Upper lobe of right lung (tissue), 1 donor: ENCODE results near the gene HLCS. TPM values are rescaled to one million over a fixed set of nuclear protein-coding genes. Genes with fewer than 3 reads are reported as not detected.

Experiments
- ATAC-seq: fragments of 200-7000 bp; cut with Tn5 transposase; one replicate; pipeline ENCODE4 v1.9.1; 2020; ENCODE audit warnings: mild to moderate bottlenecking, moderate library complexity
- DNase-seq: peaks from one replicate; pipeline ENCODE4 v3.0.0-alpha.2; 2020
- H3K27ac ChIP-seq: fragments of 200-600 bp; one replicate; pipeline ENCODE4 v1.8.0; 2022
- H3K27me3 ChIP-seq: fragments of 200-600 bp; one replicate; pipeline ENCODE4 v1.8.0; 2022; ENCODE audit warnings: mild to moderate bottlenecking
- H3K36me3 ChIP-seq: fragments of 200-600 bp; one replicate; pipeline ENCODE4 v1.8.0; 2022
- H3K4me1 ChIP-seq: fragments of 200-600 bp; one replicate; pipeline ENCODE4 v1.8.0; 2022
- H3K4me3 ChIP-seq: fragments of 200-600 bp; one replicate; pipeline ENCODE4 v1.8.0; 2022; ENCODE audit warnings: mild to moderate bottlenecking
- H3K9me3 ChIP-seq: fragments of 200-600 bp; one replicate; pipeline ENCODE4 v1.8.0; 2022
- intact Hi-C: fragments of 100-400 bp; cut with DNase I; formaldehyde crosslinking; loops from one replicate; pipeline ENCODE4 v1.11.0; 2022
- total RNA-seq: library from RNA; stranded (reverse); fragmentation: NEBNext Ultra II Directional; extraction: Animal tissue kit (Norgen Biotek cat#: 25700); gene quantifications from one replicate; pipeline ENCODE4 v1.2.1, GENCODE V29; 2021
- TF ChIP-seq, protein P1 (sequence below): fragments of 200-600 bp; IDR thresholded peaks from one replicate; pipeline ENCODE4 v1.8.0; 2022; ENCODE audit warnings: antibody characterized with exemption
- donor health status: DM: no; HTN: yes; CAD: no; lungs with severe emphysema.

HLCS gene
- total RNA-seq, 1 donor from 2014 or later = 16.0 TPM

DNA sequence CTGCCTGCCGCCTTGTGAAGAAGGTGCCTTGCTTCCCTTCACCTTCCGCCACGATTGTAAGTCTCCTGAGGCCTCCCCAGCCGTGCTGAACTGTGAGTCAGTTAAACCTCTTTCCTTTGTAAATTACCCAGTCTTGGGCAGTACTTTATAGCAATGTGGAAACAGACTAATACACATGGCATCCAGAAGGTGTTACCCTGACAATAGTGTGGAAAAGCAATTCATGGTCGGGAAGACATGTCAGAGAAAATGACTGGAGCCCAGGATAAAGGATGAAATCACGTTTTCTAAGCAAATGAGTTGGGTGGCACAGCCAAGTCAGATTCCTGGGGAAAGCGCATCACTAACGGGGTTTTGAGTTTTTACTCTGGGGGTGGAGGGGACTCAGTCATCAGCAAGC, 76.4 kb downstream of the HLCS start:
- no peaks in the 10 kb centered on the region for H3K27me3 ChIP-seq
- no peak overlapping the region for H3K4me3 ChIP-seq
- peaks cover 6% of the 10 kb centered on the region for H3K36me3 ChIP-seq
- no peak for DNase-seq
- TF ChIP-seq, protein P1, sequence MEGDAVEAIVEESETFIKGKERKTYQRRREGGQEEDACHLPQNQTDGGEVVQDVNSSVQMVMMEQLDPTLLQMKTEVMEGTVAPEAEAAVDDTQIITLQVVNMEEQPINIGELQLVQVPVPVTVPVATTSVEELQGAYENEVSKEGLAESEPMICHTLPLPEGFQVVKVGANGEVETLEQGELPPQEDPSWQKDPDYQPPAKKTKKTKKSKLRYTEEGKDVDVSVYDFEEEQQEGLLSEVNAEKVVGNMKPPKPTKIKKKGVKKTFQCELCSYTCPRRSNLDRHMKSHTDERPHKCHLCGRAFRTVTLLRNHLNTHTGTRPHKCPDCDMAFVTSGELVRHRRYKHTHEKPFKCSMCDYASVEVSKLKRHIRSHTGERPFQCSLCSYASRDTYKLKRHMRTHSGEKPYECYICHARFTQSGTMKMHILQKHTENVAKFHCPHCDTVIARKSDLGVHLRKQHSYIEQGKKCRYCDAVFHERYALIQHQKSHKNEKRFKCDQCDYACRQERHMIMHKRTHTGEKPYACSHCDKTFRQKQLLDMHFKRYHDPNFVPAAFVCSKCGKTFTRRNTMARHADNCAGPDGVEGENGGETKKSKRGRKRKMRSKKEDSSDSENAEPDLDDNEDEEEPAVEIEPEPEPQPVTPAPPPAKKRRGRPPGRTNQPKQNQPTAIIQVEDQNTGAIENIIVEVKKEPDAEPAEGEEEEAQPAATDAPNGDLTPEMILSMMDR = no peak
- H3K27ac ChIP-seq = peak overlapping the region; percentile 47
- intact Hi-C loops = no loop called here
- H3K9me3 ChIP-seq = no peaks in the 10 kb centered on the region
- ATAC-seq = no peak
- H3K4me1 ChIP-seq = no peaks in the 10 kb centered on the region

DNA sequence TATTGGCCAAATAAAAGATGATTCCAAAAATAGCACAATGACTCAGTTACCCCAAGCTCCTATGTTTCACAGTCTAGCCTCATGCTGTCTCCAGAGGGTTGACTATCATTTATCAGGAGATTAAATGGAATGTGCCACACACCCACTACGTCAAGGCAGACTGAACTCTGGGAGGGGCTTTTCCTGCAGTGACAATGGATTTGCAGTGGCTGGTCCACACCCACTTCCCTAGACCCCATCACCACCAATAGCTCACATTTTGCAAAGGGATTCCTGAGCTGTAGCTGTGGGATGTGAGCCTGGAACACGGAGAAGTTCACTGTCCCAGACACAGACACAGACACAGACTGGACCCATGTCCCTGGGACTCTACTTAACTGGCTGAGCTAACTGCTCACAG, 77.1 kb downstream of the HLCS start:
- DNase-seq = no peak
- Histone ChIP-seq H3K27me3 (no peaks in the 10 kb centered on the region), H3K36me3 (peaks cover 6% of the 10 kb centered on the region), H3K27ac (peak overlapping the region; percentile 47), H3K4me3 (no peak overlapping the region), H3K4me1 (no peaks in the 10 kb centered on the region), H3K9me3 (no peaks in the 10 kb centered on the region)
- peak; percentile 51 for ATAC-seq
- intact Hi-C loops = no loop called here
- TF ChIP-seq, protein P1 = no peak

DNA sequence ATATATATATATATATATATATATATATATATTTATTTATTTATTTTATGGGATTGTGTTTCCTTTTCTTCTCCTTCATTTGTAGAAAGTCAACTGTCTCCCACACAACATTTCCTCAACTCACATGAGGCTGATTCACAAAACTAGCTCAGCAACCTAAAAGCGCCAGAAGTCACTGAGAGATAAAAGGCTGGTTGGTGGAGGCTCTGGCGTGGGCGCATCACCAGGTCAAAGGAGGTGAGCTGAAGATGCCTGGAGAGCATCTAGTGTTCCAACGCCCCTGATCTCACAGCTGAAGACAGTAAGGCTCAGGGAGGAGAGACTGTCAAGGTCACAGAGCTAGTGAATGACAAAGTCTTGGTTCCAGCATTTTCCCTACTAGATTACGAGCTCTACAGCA, 78.0 kb downstream of the HLCS start:
- H3K36me3 ChIP-seq = peaks cover 6% of the 10 kb centered on the region
- H3K27me3 ChIP-seq = no peaks in the 10 kb centered on the region
- H3K4me3 ChIP-seq = no peak overlapping the region
- no peak for DNase-seq
- intact Hi-C loops = no loop called here
- TF ChIP-seq, protein P1 = no peak
- no peaks in the 10 kb centered on the region for H3K9me3 ChIP-seq
- H3K27ac ChIP-seq = no peak overlapping the region
- H3K4me1 ChIP-seq = no peaks in the 10 kb centered on the region
- ATAC-seq = no peak

DNA sequence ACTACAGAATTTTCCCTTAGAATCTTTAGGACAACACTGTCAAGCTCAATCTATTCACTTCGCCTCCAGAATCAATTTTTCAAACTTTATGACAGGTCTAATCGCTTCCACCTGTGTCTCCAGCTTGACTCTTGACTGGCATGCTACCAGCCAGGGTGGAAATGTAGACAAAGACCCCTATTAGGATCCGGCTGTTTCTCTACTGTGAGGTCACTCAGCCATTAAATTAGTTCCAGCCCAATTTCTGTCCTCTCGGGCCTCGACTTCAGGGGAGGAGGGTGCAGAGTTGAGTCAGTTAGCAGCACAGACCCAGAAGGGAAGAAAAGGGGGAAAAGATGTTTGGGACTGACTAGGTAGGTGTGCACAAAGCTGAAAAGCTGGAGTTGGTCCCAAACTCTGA, 78.5 kb downstream of the HLCS start:
- Histone ChIP-seq H3K4me3 (no peak overlapping the region), H3K27me3 (no peaks in the 10 kb centered on the region), H3K36me3 (peaks cover 6% of the 10 kb centered on the region), H3K4me1 (no peaks in the 10 kb centered on the region), H3K9me3 (no peaks in the 10 kb centered on the region), H3K27ac (no peak overlapping the region)
- ATAC-seq (no peak), DNase-seq (no peak)
- TF ChIP-seq, protein P1 = no peak
- intact Hi-C loops = no loop called here

DNA sequence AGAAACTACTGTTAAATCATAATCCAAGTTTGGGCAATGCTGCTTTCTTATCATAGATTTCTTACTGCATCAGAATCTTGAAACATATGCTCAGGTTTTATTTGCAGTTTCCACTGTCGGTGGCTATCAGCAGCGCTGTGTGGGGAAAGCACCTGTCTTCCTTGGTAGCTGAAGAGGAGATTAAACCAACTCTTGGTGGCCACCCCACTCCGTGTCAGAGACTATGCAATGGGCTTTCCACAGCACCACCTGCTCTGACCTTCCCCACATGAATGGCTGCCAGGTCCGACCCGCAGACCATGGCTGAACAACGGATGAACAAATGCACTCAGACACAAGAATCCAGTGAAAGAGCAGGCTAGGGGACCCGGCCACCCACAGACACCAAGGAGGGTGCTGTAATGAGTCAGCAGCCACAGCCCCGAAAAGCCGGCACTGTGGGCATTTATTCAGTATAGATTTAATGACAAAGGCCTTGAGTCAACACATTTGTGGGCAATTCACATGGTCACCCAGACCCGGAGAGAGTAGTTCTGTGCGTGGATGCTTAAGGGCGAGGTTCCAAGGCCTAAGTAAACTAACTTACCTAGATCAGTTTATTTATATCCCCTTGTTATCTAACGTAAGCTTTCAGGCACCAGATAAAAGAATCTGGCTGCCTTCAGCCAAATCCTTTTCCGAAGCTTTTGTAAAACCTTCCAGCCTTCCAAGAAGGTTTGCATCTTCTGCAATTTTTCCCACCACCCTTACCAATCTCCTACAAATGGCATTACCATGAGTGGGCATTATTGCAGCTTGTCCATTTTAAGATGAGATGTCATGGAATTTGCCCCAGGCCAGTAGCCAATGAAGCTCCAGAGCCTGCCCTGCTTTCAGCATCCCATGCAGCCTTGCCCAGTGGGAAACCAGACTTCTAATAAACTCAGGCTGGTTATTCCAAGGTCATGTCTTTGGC, 82.7 kb downstream of the HLCS start:
- intact Hi-C loops = no loop called here
- Histone ChIP-seq H3K36me3 (no peaks in the 10 kb centered on the region), H3K27ac (no peak overlapping the region), H3K9me3 (no peaks in the 10 kb centered on the region), H3K27me3 (no peaks in the 10 kb centered on the region), H3K4me1 (no peaks in the 10 kb centered on the region), H3K4me3 (no peak overlapping the region)
- TF ChIP-seq, protein P1 = no peak
- DNase-seq (no peak), ATAC-seq (no peak)
